ENCODE data around the gene PLA2G4D. TPM values are rescaled to one million over a fixed set of nuclear protein-coding genes. Genes with fewer than 3 reads are reported as not detected.

Gene PLA2G4D
- total RNA-seq, 1 experiment from 2014 or later: 0.34 TPM

DNA sequence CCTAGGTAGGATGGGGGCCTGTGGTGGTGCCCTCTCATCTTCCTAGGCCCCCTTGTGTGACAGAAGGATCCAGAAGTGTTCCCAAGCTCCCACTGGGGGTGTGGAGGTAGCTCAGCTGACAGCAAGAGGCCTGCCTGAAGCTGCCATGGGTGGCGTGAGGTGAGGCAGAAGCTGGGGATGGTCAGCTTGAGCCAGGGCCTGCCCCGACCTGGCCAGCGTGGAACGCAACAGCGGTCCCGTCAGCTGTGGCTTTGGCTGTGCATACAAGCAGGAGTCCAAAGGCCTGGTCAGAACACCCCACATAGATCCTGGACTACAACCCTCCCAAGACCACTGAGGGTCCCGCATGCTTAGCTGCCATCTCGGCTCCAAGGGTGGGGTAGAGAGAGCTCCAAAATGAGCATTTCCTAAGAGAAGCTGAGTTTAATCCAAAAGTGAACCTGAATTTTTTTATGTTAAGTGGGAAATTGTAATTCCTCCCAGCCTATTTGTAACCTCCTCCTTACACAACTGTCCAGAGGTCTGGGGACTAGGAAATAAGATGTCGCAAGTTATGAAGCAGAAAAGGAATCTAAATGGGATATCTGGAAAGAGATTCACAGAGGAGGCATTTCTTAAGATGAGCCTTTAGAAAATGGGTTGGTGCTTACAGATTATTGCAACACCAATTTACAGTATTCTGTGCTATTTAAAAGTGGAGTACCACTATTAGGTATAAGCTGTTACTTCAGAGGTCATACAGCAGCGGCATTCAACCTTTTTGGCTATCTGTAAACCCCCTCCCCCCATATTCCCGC, 9.9 kb upstream of the PLA2G4D start:
- no peaks in the 10 kb centered on the region for H3K79me2 ChIP-seq (ENCODE audit: insufficient read depth, low read length)
- DNase-seq (ENCODE audit: low read depth, low spot score) (no peak), ATAC-seq (no peak)
- H3K4me1 ChIP-seq (ENCODE audit: control insufficient read depth in 1 of 2, insufficient read depth in 2 of 2, low read length in 2 of 2): peaks cover 0 to 5% of the 10 kb centered on the region in 2 experiments; a peak in 1 of 4 replicates
- H2AFZ ChIP-seq (ENCODE audit: low read depth, low read length, poor library complexity, severe bottlenecking): no peak overlapping the region
- no peak overlapping the region for H3K4me3 ChIP-seq (replicated peaks in 1 of 2; ENCODE audit: low read depth in 1 of 2, low read length in 2 of 2)
- intact Hi-C loops (cut with micrococcal nuclease): no loop called here
- no peaks in the 10 kb centered on the region; a peak in 1 of 4 replicates for H3K9me3 ChIP-seq (ENCODE audit: control insufficient read depth in 1 of 2, insufficient read depth in 1 of 2, low read depth in 1 of 2, low read length in 2 of 2)
- CTCF ChIA-PET: no interaction called here
- H3K27me3 ChIP-seq (ENCODE audit: insufficient read depth, low read length): no peaks in the 10 kb centered on the region
- no peaks in the 10 kb centered on the region for H3K36me3 ChIP-seq (ENCODE audit: control insufficient read depth in 1 of 2, insufficient read depth in 2 of 2, low read length in 2 of 2)
- RAD21 ChIA-PET (ENCODE audit: low non-redundant PET in 1 of 2, low total read pairs in 2 of 2, uncharacterized antibody in 2 of 2, unreplicated experiment in 2 of 2): no interaction called here
- H3K9ac ChIP-seq (ENCODE audit: low read length): no peak overlapping the region
- TF ChIP-seq EZH2phosphoT487 (IDR thresholded peaks at IDR 0.05; ENCODE audit: borderline replicate concordance): no peak
- no peak for TF ChIP-seq SP1 (IDR thresholded peaks at IDR 0.05; ENCODE audit: low read depth)
- TF ChIP-seq EGR1 (IDR thresholded peaks at IDR 0.05; ENCODE audit: low read depth): no peak
- TF ChIP-seq TCF7L2 (IDR thresholded peaks at IDR 0.05; ENCODE audit: borderline replicate concordance, extremely low read depth, insufficient read depth, insufficient read length): no peak
- no peak for TF ChIP-seq YY1 (IDR thresholded peaks at IDR 0.05; ENCODE audit: extremely low read depth, insufficient replicate concordance, low read depth, low read length)
- TF ChIP-seq ELF1 (IDR thresholded peaks at IDR 0.05; ENCODE audit: borderline replicate concordance, low read depth): no peak
- no peak for TF ChIP-seq ZFX (IDR thresholded peaks at IDR 0.05)
- TF ChIP-seq POLR2A (IDR thresholded peaks at IDR 0.05; ENCODE audit: borderline replicate concordance, extremely low read depth, insufficient read depth, insufficient read length): no peak
- TF ChIP-seq, protein P1, sequence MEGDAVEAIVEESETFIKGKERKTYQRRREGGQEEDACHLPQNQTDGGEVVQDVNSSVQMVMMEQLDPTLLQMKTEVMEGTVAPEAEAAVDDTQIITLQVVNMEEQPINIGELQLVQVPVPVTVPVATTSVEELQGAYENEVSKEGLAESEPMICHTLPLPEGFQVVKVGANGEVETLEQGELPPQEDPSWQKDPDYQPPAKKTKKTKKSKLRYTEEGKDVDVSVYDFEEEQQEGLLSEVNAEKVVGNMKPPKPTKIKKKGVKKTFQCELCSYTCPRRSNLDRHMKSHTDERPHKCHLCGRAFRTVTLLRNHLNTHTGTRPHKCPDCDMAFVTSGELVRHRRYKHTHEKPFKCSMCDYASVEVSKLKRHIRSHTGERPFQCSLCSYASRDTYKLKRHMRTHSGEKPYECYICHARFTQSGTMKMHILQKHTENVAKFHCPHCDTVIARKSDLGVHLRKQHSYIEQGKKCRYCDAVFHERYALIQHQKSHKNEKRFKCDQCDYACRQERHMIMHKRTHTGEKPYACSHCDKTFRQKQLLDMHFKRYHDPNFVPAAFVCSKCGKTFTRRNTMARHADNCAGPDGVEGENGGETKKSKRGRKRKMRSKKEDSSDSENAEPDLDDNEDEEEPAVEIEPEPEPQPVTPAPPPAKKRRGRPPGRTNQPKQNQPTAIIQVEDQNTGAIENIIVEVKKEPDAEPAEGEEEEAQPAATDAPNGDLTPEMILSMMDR (IDR thresholded peaks at IDR 0.05 in 2 of 3, conservative IDR thresholded peaks at IDR 0.05 in 1 of 3; ENCODE audit: borderline replicate concordance in 1 of 3, insufficient read depth in 1 of 3, low read depth in 2 of 3, low read length in 2 of 3): no peak
- TF ChIP-seq, protein P2, sequence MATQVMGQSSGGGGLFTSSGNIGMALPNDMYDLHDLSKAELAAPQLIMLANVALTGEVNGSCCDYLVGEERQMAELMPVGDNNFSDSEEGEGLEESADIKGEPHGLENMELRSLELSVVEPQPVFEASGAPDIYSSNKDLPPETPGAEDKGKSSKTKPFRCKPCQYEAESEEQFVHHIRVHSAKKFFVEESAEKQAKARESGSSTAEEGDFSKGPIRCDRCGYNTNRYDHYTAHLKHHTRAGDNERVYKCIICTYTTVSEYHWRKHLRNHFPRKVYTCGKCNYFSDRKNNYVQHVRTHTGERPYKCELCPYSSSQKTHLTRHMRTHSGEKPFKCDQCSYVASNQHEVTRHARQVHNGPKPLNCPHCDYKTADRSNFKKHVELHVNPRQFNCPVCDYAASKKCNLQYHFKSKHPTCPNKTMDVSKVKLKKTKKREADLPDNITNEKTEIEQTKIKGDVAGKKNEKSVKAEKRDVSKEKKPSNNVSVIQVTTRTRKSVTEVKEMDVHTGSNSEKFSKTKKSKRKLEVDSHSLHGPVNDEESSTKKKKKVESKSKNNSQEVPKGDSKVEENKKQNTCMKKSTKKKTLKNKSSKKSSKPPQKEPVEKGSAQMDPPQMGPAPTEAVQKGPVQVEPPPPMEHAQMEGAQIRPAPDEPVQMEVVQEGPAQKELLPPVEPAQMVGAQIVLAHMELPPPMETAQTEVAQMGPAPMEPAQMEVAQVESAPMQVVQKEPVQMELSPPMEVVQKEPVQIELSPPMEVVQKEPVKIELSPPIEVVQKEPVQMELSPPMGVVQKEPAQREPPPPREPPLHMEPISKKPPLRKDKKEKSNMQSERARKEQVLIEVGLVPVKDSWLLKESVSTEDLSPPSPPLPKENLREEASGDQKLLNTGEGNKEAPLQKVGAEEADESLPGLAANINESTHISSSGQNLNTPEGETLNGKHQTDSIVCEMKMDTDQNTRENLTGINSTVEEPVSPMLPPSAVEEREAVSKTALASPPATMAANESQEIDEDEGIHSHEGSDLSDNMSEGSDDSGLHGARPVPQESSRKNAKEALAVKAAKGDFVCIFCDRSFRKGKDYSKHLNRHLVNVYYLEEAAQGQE (IDR thresholded peaks at IDR 0.05; ENCODE audit: low read depth): no peak
- no peak for TF ChIP-seq ZNF274 (IDR thresholded peaks at IDR 0.05; ENCODE audit: low read depth, low read length)
- no peak for TF ChIP-seq RAD21 (IDR thresholded peaks at IDR 0.05; ENCODE audit: low read depth)
- TF ChIP-seq, protein P3, sequence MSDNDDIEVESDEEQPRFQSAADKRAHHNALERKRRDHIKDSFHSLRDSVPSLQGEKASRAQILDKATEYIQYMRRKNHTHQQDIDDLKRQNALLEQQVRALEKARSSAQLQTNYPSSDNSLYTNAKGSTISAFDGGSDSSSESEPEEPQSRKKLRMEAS (IDR thresholded peaks at IDR 0.05): no peak
- TF ChIP-seq, protein P4, sequence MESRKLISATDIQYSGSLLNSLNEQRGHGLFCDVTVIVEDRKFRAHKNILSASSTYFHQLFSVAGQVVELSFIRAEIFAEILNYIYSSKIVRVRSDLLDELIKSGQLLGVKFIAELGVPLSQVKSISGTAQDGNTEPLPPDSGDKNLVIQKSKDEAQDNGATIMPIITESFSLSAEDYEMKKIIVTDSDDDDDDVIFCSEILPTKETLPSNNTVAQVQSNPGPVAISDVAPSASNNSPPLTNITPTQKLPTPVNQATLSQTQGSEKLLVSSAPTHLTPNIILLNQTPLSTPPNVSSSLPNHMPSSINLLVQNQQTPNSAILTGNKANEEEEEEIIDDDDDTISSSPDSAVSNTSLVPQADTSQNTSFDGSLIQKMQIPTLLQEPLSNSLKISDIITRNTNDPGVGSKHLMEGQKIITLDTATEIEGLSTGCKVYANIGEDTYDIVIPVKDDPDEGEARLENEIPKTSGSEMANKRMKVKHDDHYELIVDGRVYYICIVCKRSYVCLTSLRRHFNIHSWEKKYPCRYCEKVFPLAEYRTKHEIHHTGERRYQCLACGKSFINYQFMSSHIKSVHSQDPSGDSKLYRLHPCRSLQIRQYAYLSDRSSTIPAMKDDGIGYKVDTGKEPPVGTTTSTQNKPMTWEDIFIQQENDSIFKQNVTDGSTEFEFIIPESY (IDR thresholded peaks at IDR 0.05; ENCODE audit: extremely low read depth, insufficient replicate concordance, low read length): no peak
- TF ChIP-seq POLR2AphosphoS5 (IDR thresholded peaks at IDR 0.05; ENCODE audit: low read depth, low read length): no peak
- no peak for TF ChIP-seq FOSL1 (IDR thresholded peaks at IDR 0.05; ENCODE audit: low read depth)
- POLR2A ChIA-PET: no interaction called here
- H4K20me1 ChIP-seq (ENCODE audit: insufficient read depth): no peaks in the 10 kb centered on the region
- H3K27ac ChIP-seq (ENCODE audit: low read depth, low read length): no peak overlapping the region
- H3K9me2 ChIP-seq (ENCODE audit: insufficient read depth): no peaks in the 10 kb centered on the region
- H3K4me2 ChIP-seq (ENCODE audit: low read length): no peak overlapping the region
- BruUV-seq (replicated peaks): no TSS peak
